SK-N-SH treated with all-trans-retinoic acid at 6 μM for 48 hours (cell line): ENCODE results near the gene MX2.

ENCODE experiments used
- ATAC-seq: fragments of 200-7000 bp; cut with Tn5 transposase; 3 replicates; pipeline ENCODE4 v1.9.1; 2020; ENCODE audit warnings: mild to moderate bottlenecking, moderate library complexity
- ARNTL ChIP-seq: fragments of 450-650 bp; formaldehyde crosslinking; IDR thresholded peaks from 2 replicates; pipeline ENCODE4 v1.5.0; 2020; ENCODE audit warnings: low read depth, mild to moderate bottlenecking, moderate library complexity, borderline replicate concordance
- BACH2 ChIP-seq: fragments of 250-450 bp; sonication (Bioruptor Pico); IDR thresholded peaks from 2 replicates; pipeline ENCODE4 v1.9.0; 2021; ENCODE audit warnings: mild to moderate bottlenecking, borderline replicate concordance
- CREB5 ChIP-seq: fragments of 250-450 bp; sonication (Bioruptor Pico); IDR thresholded peaks from 2 replicates; pipeline ENCODE4 v1.5.1; 2020; ENCODE audit warnings: low read depth, mild to moderate bottlenecking, moderate library complexity
- CSDC2 ChIP-seq: fragments of 250-450 bp; sonication (Bioruptor Pico); IDR thresholded peaks from 2 replicates; pipeline ENCODE4 v1.5.0; 2020; ENCODE audit warnings: mild to moderate bottlenecking, moderate library complexity
- CSRNP3 ChIP-seq: fragments of 250-450 bp; sonication (Bioruptor Pico); IDR thresholded peaks from 2 replicates; pipeline ENCODE4 v1.5.1; 2021; ENCODE audit warnings: mild to moderate bottlenecking, moderate library complexity
- ESRRG ChIP-seq: fragments of 250-450 bp; sonication (Bioruptor Pico); IDR thresholded peaks from 2 replicates; pipeline ENCODE4 v1.6.1; 2021; ENCODE audit warnings: mild to moderate bottlenecking
- ISL1 ChIP-seq: fragments of 250-450 bp; sonication (Bioruptor Pico); IDR thresholded peaks from 2 replicates; pipeline ENCODE4 v2.1.2; 2022; ENCODE audit warnings: mild to moderate bottlenecking, moderate library complexity
- PATZ1 ChIP-seq: fragments of 250-450 bp; sonication (Bioruptor Pico); IDR thresholded peaks from 2 replicates; pipeline ENCODE4 v1.8.0; 2020; ENCODE audit warnings: mild to moderate bottlenecking, moderate library complexity, borderline replicate concordance
- POU6F1 ChIP-seq: fragments of 250-450 bp; sonication (Bioruptor Pico); IDR thresholded peaks from 2 replicates; pipeline ENCODE4 v1.8.0; 2021; ENCODE audit warnings: low read depth, mild to moderate bottlenecking, moderate library complexity, borderline replicate concordance
- PPARA ChIP-seq: fragments of 250-450 bp; sonication (Bioruptor Pico); IDR thresholded peaks from 2 replicates; pipeline ENCODE4 v1.5.0; 2020; ENCODE audit warnings: mild to moderate bottlenecking, borderline replicate concordance
- RARB ChIP-seq: fragments of 250-450 bp; sonication (Bioruptor Pico); IDR thresholded peaks from 2 replicates; pipeline ENCODE4 v1.8.0; 2021; ENCODE audit warnings: mild to moderate bottlenecking, moderate library complexity
- TCF4 ChIP-seq: fragments of 250-450 bp; sonication (Bioruptor Pico); IDR thresholded peaks from 2 replicates; pipeline ENCODE4 v1.8.0; 2021; ENCODE audit warnings: mild to moderate bottlenecking, moderate library complexity, borderline replicate concordance
- TOX ChIP-seq: fragments of 250-450 bp; sonication (Bioruptor Pico); IDR thresholded peaks from 2 replicates; pipeline ENCODE4 v1.8.0; 2021; ENCODE audit warnings: mild to moderate bottlenecking, moderate library complexity, borderline replicate concordance
- TSHZ2 ChIP-seq: fragments of 250-450 bp; sonication (Bioruptor Pico); IDR thresholded peaks from 2 replicates; pipeline ENCODE4 v1.5.0; 2020; ENCODE audit warnings: mild to moderate bottlenecking, moderate library complexity
- ZC3H10 ChIP-seq: fragments of 250-450 bp; sonication (Bioruptor Pico); IDR thresholded peaks from 2 replicates; pipeline ENCODE4 v1.5.1; 2021; ENCODE audit warnings: mild to moderate bottlenecking, moderate library complexity
- ZFP3 ChIP-seq: fragments of 250-450 bp; sonication (Bioruptor Pico); IDR thresholded peaks from 2 replicates; pipeline ENCODE4 v1.5.0; 2020; ENCODE audit warnings: mild to moderate bottlenecking, moderate library complexity
- ZFP30 ChIP-seq: fragments of 450-650 bp; formaldehyde crosslinking; IDR thresholded peaks from 2 replicates; pipeline ENCODE4 v1.5.0; 2022; ENCODE audit warnings: mild to moderate bottlenecking, moderate library complexity
- ZNF565 ChIP-seq: fragments of 450-650 bp; formaldehyde crosslinking; conservative IDR thresholded peaks from 2 replicates; pipeline ENCODE4 v1.5.0; 2020; ENCODE audit warnings: low read depth, mild to moderate bottlenecking, moderate library complexity
- ZNF70 ChIP-seq: fragments of 450-650 bp; formaldehyde crosslinking; IDR thresholded peaks from 2 replicates; pipeline ENCODE4 v1.5.0; 2020; ENCODE audit warnings: mild to moderate bottlenecking, moderate library complexity

Gene MX2

GRCh38 chr21:41433566-41433965 is 71.7 kb downstream of the MX2 start:
- no peak for TF ChIP-seq ARNTL (CRISPR knock-in tag)
- TF ChIP-seq ZFP3 (CRISPR knock-in tag), result no peak
- no peak for TF ChIP-seq POU6F1 (CRISPR knock-in tag)
- no peak for TF ChIP-seq BACH2 (CRISPR knock-in tag)
- TF ChIP-seq ISL1, result no peak
- no peak for TF ChIP-seq ZNF565 (CRISPR knock-in tag)
- no peak for TF ChIP-seq RARB (CRISPR knock-in tag)
- TF ChIP-seq PATZ1 (CRISPR knock-in tag), result no peak
- TF ChIP-seq ZC3H10 (CRISPR knock-in tag), result no peak
- TF ChIP-seq CSDC2 (CRISPR knock-in tag), result no peak
- no peak for TF ChIP-seq PPARA (CRISPR knock-in tag)
- no peak for TF ChIP-seq CREB5 (CRISPR knock-in tag)
- TF ChIP-seq ZFP30 (CRISPR knock-in tag), result no peak
- TF ChIP-seq TCF4, result no peak
- no peak for ATAC-seq

GRCh38 chr21:41435706-41436105 is 73.9 kb downstream of the MX2 start:
- ATAC-seq, result no peak
- no peak for TF ChIP-seq TOX (CRISPR knock-in tag)
- no peak for TF ChIP-seq ZFP3 (CRISPR knock-in tag)
- no peak for TF ChIP-seq CREB5 (CRISPR knock-in tag)
- no peak for TF ChIP-seq CSDC2 (CRISPR knock-in tag)
- TF ChIP-seq TSHZ2 (CRISPR knock-in tag), result no peak

GRCh38 chr21:41437729-41438128 is 75.9 kb downstream of the MX2 start:
- no peak for ATAC-seq
- no peak for TF ChIP-seq CREB5 (CRISPR knock-in tag)
- no peak for TF ChIP-seq ZNF70
- no peak for TF ChIP-seq TCF4
- TF ChIP-seq PATZ1 (CRISPR knock-in tag), result no peak
- TF ChIP-seq CSRNP3 (CRISPR knock-in tag), result no peak
- TF ChIP-seq ESRRG (CRISPR knock-in tag), result no peak
- no peak for TF ChIP-seq BACH2 (CRISPR knock-in tag)
- no peak for TF ChIP-seq ARNTL (CRISPR knock-in tag)
- TF ChIP-seq TOX (CRISPR knock-in tag), result no peak
